Keratinocyte (primary cell): Measurements from ENCODE around the gene VSNL1. TPM values are rescaled to one million over a fixed set of nuclear protein-coding genes. Genes with fewer than 3 reads are reported as not detected.
"Not testable (repeated sequence)": the region's sequence is repeated elsewhere in the genome, so short reads cannot be mapped to it uniquely, and the experiment has no call there.

Experiments used
- DNase-seq: peaks from one replicate; pipeline ENCODE4 v3.0.0-alpha.2; 2011; ENCODE audit warnings: low read depth, missing footprints, low spot score
- FAIRE-seq: peaks from 2 replicates; lab custom pipeline; 2011; peaks lifted over from hg19 to GRCh38; lab: Jason Lieb, UNC
- H2AFZ ChIP-seq: 2 replicates; pipeline ENCODE4 v1.6.0; 2012; ENCODE audit warnings: low read length, control low read depth, inconsistent platforms; ENCODE audit not compliant: control insufficient read depth
- H3K27ac ChIP-seq: 2 replicates; pipeline ENCODE4 v1.5.1; 2011; ENCODE audit warnings: low read length; ENCODE audit not compliant: control insufficient read depth, insufficient read depth
- H3K27me3 ChIP-seq: 3 replicates; pipeline ENCODE4 v1.6.0; 2011; ENCODE audit warnings: low read length; ENCODE audit not compliant: control insufficient read depth, insufficient read depth; ENCODE audit errors: extremely low read depth
- H3K36me3 ChIP-seq, 2 experiments: 2 replicates in 1 of 2; 3 replicates in 1 of 2; pipeline ENCODE4 v1.5.1; 2011; ENCODE audit warnings: low read length in 2 of 2, mild to moderate bottlenecking in 1 of 2; ENCODE audit not compliant: control insufficient read depth in 2 of 2, insufficient read depth in 2 of 2; ENCODE audit errors: extremely low read depth in 1 of 2
- H3K4me1 ChIP-seq: 3 replicates; pipeline ENCODE4 v1.5.1; 2011; ENCODE audit warnings: low read length; ENCODE audit not compliant: control insufficient read depth, insufficient read depth; ENCODE audit errors: extremely low read depth
- H3K4me2 ChIP-seq: 3 replicates; pipeline ENCODE4 v1.6.0; 2011; ENCODE audit warnings: low read depth, low read length; ENCODE audit not compliant: control insufficient read depth, insufficient read depth; ENCODE audit errors: extremely low read depth
- H3K4me3 ChIP-seq, 3 experiments: fragments of 200-600 bp in 1 of 3; sonication (generic) in 1 of 3; 2 replicates in 2 of 3; 3 replicates in 1 of 3; pipeline ENCODE4 v1.5.1; 2011 to 2016; ENCODE audit warnings: low read length in 3 of 3, mild to moderate bottlenecking in 3 of 3, control low read depth in 2 of 3, inconsistent platforms in 1 of 3, low read depth in 1 of 3, mixed read lengths in 1 of 3, mixed run types in 1 of 3, moderate library complexity in 1 of 3; ENCODE audit not compliant: control insufficient read depth in 2 of 3, insufficient read depth in 2 of 3; ENCODE audit errors: extremely low read depth in 1 of 3
- H3K79me2 ChIP-seq: 2 replicates; pipeline ENCODE4 v1.6.0; 2012; ENCODE audit warnings: low read length; ENCODE audit not compliant: control insufficient read depth, insufficient read depth
- H3K9ac ChIP-seq: 3 replicates; pipeline ENCODE4 v1.6.0; 2011; ENCODE audit warnings: low read length; ENCODE audit not compliant: control insufficient read depth, insufficient read depth; ENCODE audit errors: extremely low read depth
- H3K9me1 ChIP-seq: 3 replicates; pipeline ENCODE4 v1.6.0; 2011; ENCODE audit warnings: low read length; ENCODE audit not compliant: control insufficient read depth, insufficient read depth; ENCODE audit errors: extremely low read depth
- H3K9me3 ChIP-seq: 2 replicates; pipeline ENCODE4 v1.5.1; 2012; ENCODE audit warnings: low read depth, low read length; ENCODE audit not compliant: control insufficient read depth
- H4K20me1 ChIP-seq: 3 replicates; pipeline ENCODE4 v1.6.0; 2011; ENCODE audit warnings: low read length; ENCODE audit not compliant: control insufficient read depth, insufficient read depth; ENCODE audit errors: extremely low read depth
- EZH2 ChIP-seq: IDR thresholded peaks from one replicate; pipeline ENCODE4 v1.6.1; 2012; ENCODE audit warnings: inconsistent platforms, mild to moderate bottlenecking, low read length, moderate library complexity
- dilution Hi-C: fragments of 300-500 bp; cut with MboI; formaldehyde crosslinking; loops from one replicate; pipeline ENCODE4 v1.7.0; 2020; ENCODE audit warnings: low sequenced_read_pairs; ENCODE audit not compliant: extremely low pct_ligation_motif_present
- polyA plus RNA-seq, 5 experiments: library from polyadenylated mRNA; depleted of rRNA in 3 of 5; stranded (reverse) in 3 of 5; stranded (forward) in 1 of 5; unstranded in 1 of 5; fragments of >200 nt; gene quantifications; 1 replicate in 1 of 5; 2 replicates in 3 of 5; 3 replicates in 1 of 5; pipeline versions ENCODE4 v1.2.1 to v1.2.3, GENCODE V29; 2011 to 2012; ENCODE audit warnings: missing spikeins in 2 of 5, low read depth in 1 of 5, low replicate concordance in 1 of 5
- TF ChIP-seq, protein P1 (sequence below), 3 experiments: IDR thresholded peaks in 1 of 3; conservative IDR thresholded peaks in 1 of 3; optimal IDR thresholded peaks in 1 of 3; 2 replicates in 2 of 3; 3 replicates in 1 of 3; pipeline versions ENCODE3 to v1.5.1; 2011; ENCODE audit warnings: low read length in 3 of 3, mild to moderate bottlenecking in 3 of 3, moderate library complexity in 2 of 3, control low read depth in 1 of 3, inconsistent platforms in 1 of 3; ENCODE audit not compliant: insufficient read depth in 2 of 3; ENCODE audit errors: extremely low read depth in 1 of 3

VSNL1 gene
- polyA plus RNA-seq, 1 donor (not counting 4 experiments of a cell fraction or from before 2014, with no cell fraction given) = 32.1 TPM

DNA sequence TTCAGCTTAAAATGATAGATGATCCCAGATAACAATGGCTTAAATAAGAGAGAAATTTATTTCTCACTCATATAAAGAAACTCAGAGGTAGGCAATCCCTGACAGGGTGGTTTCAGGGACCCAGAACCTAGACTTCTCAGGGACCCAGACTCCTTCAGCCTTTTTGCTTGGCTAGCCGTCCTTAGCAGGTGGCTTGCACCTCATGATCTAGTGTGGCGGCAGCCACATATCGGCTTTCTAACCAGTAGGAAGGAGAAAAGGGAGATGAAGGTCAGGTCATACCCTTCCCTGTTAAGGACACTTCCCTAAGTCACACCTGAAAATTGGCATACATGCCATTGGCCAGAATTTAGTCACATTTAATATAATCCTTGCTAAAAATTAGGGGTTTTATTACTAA lies 18.4 kb downstream of the VSNL1 start:
- Histone ChIP-seq H3K9ac (no peak overlapping the region), H3K36me3 (no peaks in the 10 kb centered on the region), H3K9me1 (no peaks in the 10 kb centered on the region), H3K27me3 (no peaks in the 10 kb centered on the region), H3K27ac (no peak overlapping the region), H4K20me1 (no peaks in the 10 kb centered on the region), H2AFZ (no peak overlapping the region), H3K4me2 (no peak overlapping the region), H3K4me3 (no peak overlapping the region), H3K4me1 (peaks cover 7% of the 10 kb centered on the region), H3K79me2 (no peaks in the 10 kb centered on the region), H3K9me3 (no peaks in the 10 kb centered on the region)
- no peak for DNase-seq
- FAIRE-seq = no peak
- no peak for TF ChIP-seq EZH2
- TF ChIP-seq, protein P1, sequence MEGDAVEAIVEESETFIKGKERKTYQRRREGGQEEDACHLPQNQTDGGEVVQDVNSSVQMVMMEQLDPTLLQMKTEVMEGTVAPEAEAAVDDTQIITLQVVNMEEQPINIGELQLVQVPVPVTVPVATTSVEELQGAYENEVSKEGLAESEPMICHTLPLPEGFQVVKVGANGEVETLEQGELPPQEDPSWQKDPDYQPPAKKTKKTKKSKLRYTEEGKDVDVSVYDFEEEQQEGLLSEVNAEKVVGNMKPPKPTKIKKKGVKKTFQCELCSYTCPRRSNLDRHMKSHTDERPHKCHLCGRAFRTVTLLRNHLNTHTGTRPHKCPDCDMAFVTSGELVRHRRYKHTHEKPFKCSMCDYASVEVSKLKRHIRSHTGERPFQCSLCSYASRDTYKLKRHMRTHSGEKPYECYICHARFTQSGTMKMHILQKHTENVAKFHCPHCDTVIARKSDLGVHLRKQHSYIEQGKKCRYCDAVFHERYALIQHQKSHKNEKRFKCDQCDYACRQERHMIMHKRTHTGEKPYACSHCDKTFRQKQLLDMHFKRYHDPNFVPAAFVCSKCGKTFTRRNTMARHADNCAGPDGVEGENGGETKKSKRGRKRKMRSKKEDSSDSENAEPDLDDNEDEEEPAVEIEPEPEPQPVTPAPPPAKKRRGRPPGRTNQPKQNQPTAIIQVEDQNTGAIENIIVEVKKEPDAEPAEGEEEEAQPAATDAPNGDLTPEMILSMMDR (optimal IDR thresholded peaks at IDR 0.05 in 1 of 3, IDR thresholded peaks at IDR 0.05 in 1 of 3, conservative IDR thresholded peaks at IDR 0.05 in 1 of 3; ENCODE audit: extremely low read depth in 1 of 3, insufficient read depth in 2 of 3, low read length in 3 of 3) = no peak
- dilution Hi-C loops = no loop called here

DNA sequence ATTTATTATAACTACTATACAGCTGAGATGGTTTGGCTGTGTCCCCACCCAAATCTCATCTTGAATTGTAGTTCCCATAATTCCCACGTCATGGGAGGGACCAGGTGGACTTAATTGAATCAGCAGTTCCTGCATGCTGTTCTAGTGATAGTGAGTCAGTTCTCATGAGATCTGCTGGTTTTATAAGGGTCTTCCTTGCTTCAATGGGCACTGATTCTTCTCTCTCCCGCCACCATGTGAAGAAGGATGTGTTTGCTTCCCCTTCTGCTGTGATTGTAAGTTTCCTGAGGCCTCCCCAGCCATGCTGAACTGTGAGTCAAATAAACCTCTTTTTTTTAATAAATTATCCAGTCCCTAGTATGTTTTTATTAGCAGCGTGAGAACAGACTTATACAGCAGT lies 25.2 kb downstream of the VSNL1 start:
- H3K27me3 ChIP-seq, FAIRE-seq: not testable (repeated sequence)

DNA sequence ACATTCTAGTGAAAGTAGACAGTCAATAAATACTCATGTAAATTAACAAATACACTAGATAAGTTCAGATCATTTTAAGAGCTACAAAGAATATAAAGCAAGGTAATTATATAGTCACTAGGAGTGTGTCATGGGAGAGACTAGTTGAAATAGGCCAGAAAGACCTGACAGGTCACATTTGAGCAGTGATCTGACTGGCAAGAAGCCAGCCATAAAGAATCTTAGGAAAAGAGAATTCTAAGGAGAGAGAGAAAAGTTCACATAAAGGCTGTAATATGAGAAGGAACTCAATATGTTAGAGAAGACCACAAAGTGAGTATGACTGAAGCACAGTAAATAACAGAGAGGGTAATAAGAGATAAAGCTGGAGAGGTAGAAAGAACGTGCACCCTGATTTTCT lies 31.2 kb downstream of the VSNL1 start:
- H4K20me1 ChIP-seq = no peaks in the 10 kb centered on the region
- TF ChIP-seq, protein P1 (optimal IDR thresholded peaks at IDR 0.05 in 1 of 3, IDR thresholded peaks at IDR 0.05 in 1 of 3, conservative IDR thresholded peaks at IDR 0.05 in 1 of 3; ENCODE audit: extremely low read depth in 1 of 3, insufficient read depth in 2 of 3, low read length in 3 of 3) = no peak
- no peak for TF ChIP-seq EZH2
- no peaks in the 10 kb centered on the region for H3K27me3 ChIP-seq
- no peak overlapping the region for H3K4me3 ChIP-seq
- H3K9me3 ChIP-seq = no peaks in the 10 kb centered on the region
- no peaks in the 10 kb centered on the region for H3K9me1 ChIP-seq
- no peak for FAIRE-seq
- no peaks in the 10 kb centered on the region for H3K79me2 ChIP-seq
- dilution Hi-C loops = no loop called here
- no peak overlapping the region for H3K4me2 ChIP-seq
- DNase-seq = no peak
- no peak overlapping the region for H2AFZ ChIP-seq
- H3K4me1 ChIP-seq = peaks cover 3% of the 10 kb centered on the region
- H3K27ac ChIP-seq = no peak overlapping the region
- H3K36me3 ChIP-seq = no peaks in the 10 kb centered on the region
- H3K9ac ChIP-seq = no peak overlapping the region

More for the DNA sequence above, 25.2 kb downstream of the VSNL1 start:
- DNase-seq, H4K20me1 ChIP-seq, H3K27ac ChIP-seq, H3K4me2 ChIP-seq, H3K36me3 ChIP-seq, H3K4me1 ChIP-seq, H2AFZ ChIP-seq, H3K9me3 ChIP-seq, H3K9me1 ChIP-seq, H3K9ac ChIP-seq, H3K4me3 ChIP-seq, dilution Hi-C loops, H3K79me2 ChIP-seq: not testable (repeated sequence)
